ENCODE measurements around the gene ITGAX. TPM values are rescaled to one million over a fixed set of nuclear protein-coding genes. Genes with fewer than 3 reads are reported as not detected.

ITGAX gene
- total RNA-seq, 2 donors from 2014 or later = 4.6 to 16.0 TPM

DNA sequence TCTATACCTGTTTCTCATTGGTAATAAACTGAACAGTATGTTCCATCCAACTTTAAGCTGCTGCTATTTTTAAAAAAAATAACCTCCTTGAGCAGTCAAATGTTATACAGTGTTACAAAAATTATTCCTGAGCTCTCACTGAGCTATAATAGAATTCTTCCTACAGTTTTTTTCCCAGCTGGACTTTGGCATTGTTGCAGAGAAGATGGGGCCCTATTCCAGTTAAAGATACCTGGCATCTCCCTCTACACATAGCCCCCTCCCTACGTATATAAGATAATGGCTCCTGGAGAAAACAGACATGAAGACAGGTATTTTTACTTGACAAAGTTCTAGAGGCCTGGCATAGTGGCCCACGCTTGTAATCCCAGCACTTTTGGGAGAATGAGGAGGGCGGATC is 74.8 kb downstream of the ITGAX start:
- Mint-ChIP-seq H3K36me3 (ENCODE audit: low read depth) (no peaks in the 10 kb centered on the region), H3K4me3 (no peak overlapping the region), H3K4me1 (no peaks in the 10 kb centered on the region), H3K27me3 (peaks cover 6% of the 10 kb centered on the region), H3K27ac (no peak overlapping the region)
- no peak for ATAC-seq
- no peaks in the 10 kb centered on the region for H3K9me3 ChIP-seq (ENCODE audit: control insufficient read depth, low read length, poor library complexity, severe bottlenecking)
- no peak for DNase-seq

DNA sequence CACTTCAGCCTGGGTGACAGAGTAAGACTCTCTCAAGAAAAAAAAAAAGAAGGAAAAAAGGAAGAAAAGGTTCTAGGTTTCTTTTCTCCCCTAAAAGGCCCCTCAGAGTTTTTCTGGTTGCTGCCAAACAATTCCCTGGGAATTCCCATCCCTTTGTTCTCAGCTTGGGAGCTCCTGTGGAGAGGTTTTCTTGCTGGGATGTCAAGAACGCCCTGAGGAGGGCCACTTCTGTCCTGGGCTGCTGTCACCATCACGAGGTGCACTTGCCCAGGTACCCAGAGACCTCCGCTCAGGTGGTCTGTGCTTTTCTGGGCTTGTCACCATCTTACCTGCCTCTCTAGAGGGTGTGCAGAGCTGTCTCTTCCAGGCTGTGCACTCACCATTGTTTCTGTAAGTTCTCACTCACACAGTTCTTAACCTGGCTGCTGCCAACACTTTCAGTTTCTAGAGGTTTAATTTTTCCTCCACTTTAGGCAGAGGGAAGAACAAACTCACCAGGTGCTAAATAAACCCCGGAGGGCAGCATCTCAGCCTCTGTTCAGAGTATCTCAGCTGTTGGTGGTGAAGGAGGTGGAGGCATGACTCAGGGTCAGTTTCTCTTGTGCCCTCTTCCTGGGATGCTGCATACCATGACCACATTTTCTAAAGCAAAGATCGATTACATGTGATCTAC is 75.5 kb downstream of the ITGAX start:
- Mint-ChIP-seq H3K36me3 (ENCODE audit: low read depth) (no peaks in the 10 kb centered on the region), H3K4me1 (no peaks in the 10 kb centered on the region), H3K4me3 (no peak overlapping the region), H3K27ac (no peak overlapping the region), H3K27me3 (peaks cover 6% of the 10 kb centered on the region)
- DNase-seq (no peak), ATAC-seq (no peak)
- no peaks in the 10 kb centered on the region for H3K9me3 ChIP-seq (ENCODE audit: control insufficient read depth, low read length, poor library complexity, severe bottlenecking)

Other genes with a start within 250 kb of the ITGAX start
- 1 to 10 TPM; 8.5 to 9.9 TPM for gene BCKDK, start 246.8 kb upstream of the ITGAX start, total RNA-seq
- gene KAT8, start 237.5 kb upstream of the ITGAX start, total RNA-seq = 10 to 100 TPM; 86.7 to 97.6 TPM
- not detected for gene PRSS8, start 219.4 kb upstream of the ITGAX start, total RNA-seq
- gene PRSS36, start 205.1 kb upstream of the ITGAX start, total RNA-seq = under 1 TPM; 0.10 to 0.47 TPM
- 100 to 1,000 TPM; 910 to 947 TPM for gene FUS, start 175.0 kb upstream of the ITGAX start, total RNA-seq
- 10 to 100 TPM; 17.9 to 22.1 TPM for gene PYCARD, start 152.4 kb upstream of the ITGAX start, total RNA-seq
- under 1 TPM; 0.08 to 0.17 TPM for gene TRIM72, start 141.1 kb upstream of the ITGAX start, total RNA-seq
- not detected for gene PYDC1, start 138.0 kb upstream of the ITGAX start, total RNA-seq
- 10 to 100 TPM in 1 of 2 donors, 1 to 10 TPM in 1; 7.3 to 12.5 TPM for gene ITGAM, start 95.2 kb upstream of the ITGAX start, total RNA-seq
- gene ITGAD, start 38.2 kb downstream of the ITGAX start, total RNA-seq = not detected
- gene COX6A2, start 73.2 kb downstream of the ITGAX start, total RNA-seq = not detected
- under 1 TPM; 0.10 to 0.23 TPM for gene ZNF843, start 87.6 kb downstream of the ITGAX start, total RNA-seq
- gene ARMC5, start 104.3 kb downstream of the ITGAX start, total RNA-seq = 10 to 100 TPM; 15.8 to 21.9 TPM
- 1 to 10 TPM in 1 of 2 donors, under 1 TPM in 1; 0.35 to 5.6 TPM for gene TGFB1I1, start 117.0 kb downstream of the ITGAX start, total RNA-seq
- gene SLC5A2, start 127.9 kb downstream of the ITGAX start, total RNA-seq = 1 to 10 TPM; 1.3 to 2.8 TPM
- 10 to 100 TPM; 56.7 to 60.7 TPM for gene RUSF1, start 153.2 kb downstream of the ITGAX start, total RNA-seq
- gene AHSP, start 172.7 kb downstream of the ITGAX start, total RNA-seq = not detected

All from T-helper 17 cell (primary cell).